ENCODE data around the gene DHRS7C.

- TF ChIP-seq CTCF (IDR thresholded peaks at IDR 0.05; ENCODE audit: low read depth, low read length) (no peak), POLR2A (IDR thresholded peaks at IDR 0.05; ENCODE audit: extremely low read depth, insufficient read length) (no peak), MAX (IDR thresholded peaks at IDR 0.05; ENCODE audit: low read depth, low read length) (no peak), MYC (IDR thresholded peaks at IDR 0.05; ENCODE audit: low read depth, low read length) (no peak)
Measured at GRCh38 chr17:9728564-9728963, 62.8 kb downstream of the DHRS7C start.
